NT2/D1 (cell line): ENCODE results near the gene APC2.

Experiments used
- SUZ12 ChIP-seq: IDR thresholded peaks from 2 replicates; pipeline ENCODE4 v1.6.1; 2011; ENCODE audit not compliant: insufficient read length, insufficient read depth; ENCODE audit errors: extremely low read depth
- YY1 ChIP-seq: IDR thresholded peaks from 2 replicates; pipeline ENCODE4 v1.6.1; 2011; ENCODE audit not compliant: insufficient read length, insufficient read depth
- ZNF274 ChIP-seq: IDR thresholded peaks from 2 replicates; pipeline ENCODE4 v1.6.1; 2011; ENCODE audit warnings: mild to moderate bottlenecking, low read depth, low read length

- TF ChIP-seq SUZ12 (no peak), YY1 (no peak), ZNF274 (no peak)
Observed at GRCh38 chr19:1420590-1420989, 29.3 kb upstream of the APC2 start.
